DND-41 (cell line): Measurements from ENCODE around the gene CAMKV.

ENCODE experiments used
- ATAC-seq: fragments of 200-7000 bp; cut with Tn5 transposase; 3 replicates; pipeline ENCODE4 v1.9.1; 2021; ENCODE audit warnings: low read depth; ENCODE audit not compliant: insufficient read depth
- DNase-seq: peaks from one replicate; pipeline ENCODE4 v3.0.0-alpha.2; 2020
- H2AFZ ChIP-seq: 2 replicates; pipeline ENCODE4 v1.6.0; 2012; ENCODE audit warnings: low read depth, low read length
- H3K27ac ChIP-seq: 2 replicates; pipeline ENCODE4 v1.5.1; 2012; ENCODE audit warnings: low read length, inconsistent platforms
- H3K27me3 ChIP-seq: fragments of 200-600 bp; sonication (generic); 2 replicates; pipeline ENCODE4 v1.6.0; 2012; ENCODE audit warnings: low read length, mild to moderate bottlenecking, inconsistent platforms; ENCODE audit not compliant: insufficient read depth, poor library complexity
- H3K36me3 ChIP-seq: 2 replicates; pipeline ENCODE4 v1.5.1; 2012; ENCODE audit warnings: low read length, inconsistent platforms; ENCODE audit not compliant: insufficient read depth
- H3K4me1 ChIP-seq: 2 replicates; pipeline ENCODE4 v1.5.1; 2012; ENCODE audit warnings: mild to moderate bottlenecking, low read length; ENCODE audit not compliant: insufficient read depth
- H3K4me2 ChIP-seq: 2 replicates; pipeline ENCODE4 v1.6.0; 2012; ENCODE audit warnings: mild to moderate bottlenecking, moderate library complexity, low read length, inconsistent platforms; ENCODE audit not compliant: insufficient read depth
- H3K4me3 ChIP-seq, 2 experiments: fragments of 200-600 bp in 1 of 2; shearing (Covaris generic) in 1 of 2; 2 replicates each; pipeline ENCODE4 v1.5.1; 2012 to 2016; ENCODE audit warnings: inconsistent platforms in 2 of 2, low read length in 2 of 2, mild to moderate bottlenecking in 2 of 2, low read depth in 1 of 2, moderate library complexity in 1 of 2
- H3K79me2 ChIP-seq: 2 replicates; pipeline ENCODE4 v1.6.0; 2012; ENCODE audit warnings: low read length, inconsistent platforms; ENCODE audit not compliant: insufficient read depth
- H3K9ac ChIP-seq: 2 replicates; pipeline ENCODE4 v1.6.0; 2012; ENCODE audit warnings: low read depth, mild to moderate bottlenecking, inconsistent platforms, low read length, moderate library complexity
- H3K9me3 ChIP-seq: 2 replicates; pipeline ENCODE4 v1.5.1; 2012; ENCODE audit warnings: low read length, moderate library complexity, mild to moderate bottlenecking, inconsistent platforms; ENCODE audit not compliant: insufficient read depth, severe bottlenecking
- H4K20me1 ChIP-seq: 2 replicates; pipeline ENCODE4 v1.6.0; 2012; ENCODE audit warnings: low read length; ENCODE audit not compliant: insufficient read depth
- EZH2 ChIP-seq: IDR thresholded peaks from 3 replicates; pipeline ENCODE4 v1.6.1; 2012; ENCODE audit warnings: borderline replicate concordance, low read depth, mild to moderate bottlenecking, moderate library complexity, low read length, inconsistent platforms; ENCODE audit not compliant: severe bottlenecking
- TF ChIP-seq, protein P1 (sequence below): IDR thresholded peaks from 2 replicates; pipeline ENCODE4 v1.5.1; 2012; ENCODE audit warnings: borderline replicate concordance, low read length, moderate library complexity, mild to moderate bottlenecking; ENCODE audit not compliant: poor library complexity, severe bottlenecking; ENCODE audit errors: extremely low read depth

CAMKV gene

DNA sequence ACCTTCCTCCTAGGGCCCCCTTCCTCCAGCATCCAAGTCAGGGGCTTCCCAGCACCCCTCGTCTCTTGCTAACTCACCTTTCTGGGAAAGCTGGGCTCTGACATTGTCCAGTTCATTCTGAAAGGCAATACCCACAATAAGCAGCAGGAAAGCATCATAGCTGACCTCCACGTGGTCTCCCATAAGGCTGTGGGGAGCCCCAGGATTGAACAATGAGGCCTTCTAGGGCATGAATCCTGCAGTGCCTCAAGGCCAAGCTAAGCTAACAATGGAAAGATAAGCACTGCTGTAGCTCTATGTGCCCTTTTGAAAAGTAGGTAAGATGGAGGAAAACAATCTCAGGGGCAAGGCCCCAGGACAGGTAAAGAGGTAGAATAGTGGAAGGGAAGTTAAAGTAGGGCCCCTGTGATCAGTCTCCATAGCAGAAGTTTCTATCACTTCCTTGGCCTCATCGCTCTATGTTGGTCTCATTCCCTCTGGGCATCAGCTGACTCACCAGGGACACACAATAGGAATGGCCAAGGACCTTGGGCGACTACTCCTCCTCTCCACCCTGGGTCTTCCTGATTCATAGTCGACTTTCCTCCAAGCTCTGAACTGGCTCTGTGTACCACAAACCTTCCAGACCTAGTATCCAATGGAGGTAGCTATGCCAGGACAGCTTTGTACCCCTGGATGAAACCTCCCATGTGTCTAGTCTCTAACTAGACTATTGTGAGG, 25.1 kb downstream of the CAMKV start:
- H3K4me2 ChIP-seq, result no peak overlapping the region
- no peak overlapping the region for H3K9ac ChIP-seq
- no peak overlapping the region for H2AFZ ChIP-seq
- H4K20me1 ChIP-seq, result no peaks in the 10 kb centered on the region
- H3K4me1 ChIP-seq, result no peaks in the 10 kb centered on the region
- no peak overlapping the region for H3K27ac ChIP-seq
- no peak overlapping the region for H3K4me3 ChIP-seq
- H3K9me3 ChIP-seq, result no peaks in the 10 kb centered on the region
- peaks cover 85% of the 10 kb centered on the region for H3K36me3 ChIP-seq
- ATAC-seq (no peak), DNase-seq (no peak)
- TF ChIP-seq EZH2, result no peak
- TF ChIP-seq, protein P1, sequence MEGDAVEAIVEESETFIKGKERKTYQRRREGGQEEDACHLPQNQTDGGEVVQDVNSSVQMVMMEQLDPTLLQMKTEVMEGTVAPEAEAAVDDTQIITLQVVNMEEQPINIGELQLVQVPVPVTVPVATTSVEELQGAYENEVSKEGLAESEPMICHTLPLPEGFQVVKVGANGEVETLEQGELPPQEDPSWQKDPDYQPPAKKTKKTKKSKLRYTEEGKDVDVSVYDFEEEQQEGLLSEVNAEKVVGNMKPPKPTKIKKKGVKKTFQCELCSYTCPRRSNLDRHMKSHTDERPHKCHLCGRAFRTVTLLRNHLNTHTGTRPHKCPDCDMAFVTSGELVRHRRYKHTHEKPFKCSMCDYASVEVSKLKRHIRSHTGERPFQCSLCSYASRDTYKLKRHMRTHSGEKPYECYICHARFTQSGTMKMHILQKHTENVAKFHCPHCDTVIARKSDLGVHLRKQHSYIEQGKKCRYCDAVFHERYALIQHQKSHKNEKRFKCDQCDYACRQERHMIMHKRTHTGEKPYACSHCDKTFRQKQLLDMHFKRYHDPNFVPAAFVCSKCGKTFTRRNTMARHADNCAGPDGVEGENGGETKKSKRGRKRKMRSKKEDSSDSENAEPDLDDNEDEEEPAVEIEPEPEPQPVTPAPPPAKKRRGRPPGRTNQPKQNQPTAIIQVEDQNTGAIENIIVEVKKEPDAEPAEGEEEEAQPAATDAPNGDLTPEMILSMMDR, result no peak
- H3K27me3 ChIP-seq, result no peaks in the 10 kb centered on the region
- no peaks in the 10 kb centered on the region for H3K79me2 ChIP-seq

DNA sequence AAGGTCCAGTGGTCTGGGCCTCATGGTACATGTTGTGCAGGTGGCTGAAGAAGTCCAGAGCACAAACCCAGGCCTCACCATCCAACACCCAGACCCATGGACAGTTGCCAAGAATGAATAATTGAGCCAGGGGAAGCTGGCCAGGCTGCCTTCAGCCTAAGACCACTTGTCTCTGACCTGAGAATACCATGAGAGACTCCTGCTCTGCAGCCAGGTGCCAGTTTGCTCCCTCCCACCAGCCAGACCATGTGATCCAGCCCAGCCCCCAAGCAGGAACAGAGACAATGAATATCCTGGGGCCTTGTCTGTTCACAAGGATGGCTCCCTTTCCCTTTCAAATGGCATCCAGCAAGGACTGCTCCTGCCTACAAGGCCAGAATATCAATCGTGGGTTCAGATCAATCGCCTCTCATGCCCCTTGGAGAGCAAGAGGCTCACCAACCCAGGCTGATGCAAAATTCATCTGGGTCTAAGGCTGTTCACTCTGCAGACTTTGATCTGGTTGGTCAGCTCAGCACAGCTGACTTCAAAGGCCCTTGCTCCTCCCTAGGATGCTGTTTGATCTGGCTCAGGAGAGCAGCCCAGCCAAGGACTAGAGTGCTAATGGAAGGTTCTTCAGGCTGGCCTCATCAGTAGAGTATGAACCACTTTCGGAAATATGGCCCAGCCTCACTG, 26.7 kb downstream of the CAMKV start:
- TF ChIP-seq, protein P1, result no peak
- no peak for TF ChIP-seq EZH2
- ATAC-seq, result no peak
- H3K36me3 ChIP-seq, result peaks cover 90% of the 10 kb centered on the region

DNA sequence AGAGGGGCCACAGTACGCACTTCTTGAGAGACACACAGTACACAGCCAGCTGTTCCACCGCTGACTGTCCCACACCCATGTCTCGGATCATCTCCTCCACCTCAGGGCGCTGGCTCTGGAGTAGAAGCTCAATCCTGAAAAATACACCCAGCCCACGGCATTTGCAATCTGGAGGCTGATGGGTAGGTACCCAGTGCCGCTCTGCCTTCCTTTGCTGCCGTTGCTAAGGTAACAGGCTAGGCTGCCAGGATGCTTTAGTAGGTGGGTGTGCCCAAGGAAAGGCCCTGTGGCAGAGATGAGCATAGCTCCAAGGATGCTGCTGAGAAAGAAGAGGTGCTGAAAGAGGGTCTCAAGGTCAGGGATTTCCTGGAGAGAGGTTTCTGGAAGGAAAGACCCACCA, 27.9 kb downstream of the CAMKV start:
- Histone ChIP-seq H3K27me3 (no peaks in the 10 kb centered on the region), H2AFZ (no peak overlapping the region), H4K20me1 (no peaks in the 10 kb centered on the region), H3K36me3 (peaks cover 88% of the 10 kb centered on the region), H3K4me2 (no peak overlapping the region), H3K79me2 (no peaks in the 10 kb centered on the region), H3K4me3 (no peak overlapping the region), H3K27ac (no peak overlapping the region), H3K9ac (no peak overlapping the region), H3K9me3 (no peaks in the 10 kb centered on the region), H3K4me1 (no peaks in the 10 kb centered on the region)
- DNase-seq (no peak), ATAC-seq (no peak)
- no peak for TF ChIP-seq EZH2
- TF ChIP-seq, protein P1, result no peak

More for the DNA sequence above, 26.7 kb downstream of the CAMKV start:
- DNase-seq, result no peak
- H3K4me1 ChIP-seq, result no peaks in the 10 kb centered on the region
- no peak overlapping the region for H3K4me2 ChIP-seq
- H3K9ac ChIP-seq, result no peak overlapping the region
- no peak overlapping the region for H2AFZ ChIP-seq
- no peaks in the 10 kb centered on the region for H3K9me3 ChIP-seq
- no peaks in the 10 kb centered on the region for H3K27me3 ChIP-seq
- no peak overlapping the region for H3K27ac ChIP-seq
- no peak overlapping the region for H3K4me3 ChIP-seq
- H4K20me1 ChIP-seq, result no peaks in the 10 kb centered on the region
- H3K79me2 ChIP-seq, result no peaks in the 10 kb centered on the region
